Limb (tissue), 2 donors: ENCODE results near the gene ASPG.
A peak's percentile ranks its signal among the peaks of the same experiment; 100 is the strongest.

Experiments
- DNase-seq, 2 donors: peaks; one replicate each; pipeline ENCODE4 v3.0.0-alpha.2; 2016; ENCODE audit errors: extremely low spot score in 2 of 2

ASPG gene

GRCh38 chr14:104085032-104085888 is at the start of gene ASPG:
Gene ASPG (plus strand): TSS chr14:104085700. CDS start chr14:104085771, 71 bp downstream.
- DNase-seq = peak in 1 of 2 donors; percentile 29

GRCh38 chr14:104036212-104036611 is 49.3 kb upstream of the ASPG start:
- DNase-seq = no peak

- no peak for DNase-seq
These were observed 48.4 kb upstream of the ASPG start for GRCh38 chr14:104037074-104037473.

GRCh38 chr14:104037903-104038302 is 47.6 kb upstream of the ASPG start:
- no peak for DNase-seq

DNA sequence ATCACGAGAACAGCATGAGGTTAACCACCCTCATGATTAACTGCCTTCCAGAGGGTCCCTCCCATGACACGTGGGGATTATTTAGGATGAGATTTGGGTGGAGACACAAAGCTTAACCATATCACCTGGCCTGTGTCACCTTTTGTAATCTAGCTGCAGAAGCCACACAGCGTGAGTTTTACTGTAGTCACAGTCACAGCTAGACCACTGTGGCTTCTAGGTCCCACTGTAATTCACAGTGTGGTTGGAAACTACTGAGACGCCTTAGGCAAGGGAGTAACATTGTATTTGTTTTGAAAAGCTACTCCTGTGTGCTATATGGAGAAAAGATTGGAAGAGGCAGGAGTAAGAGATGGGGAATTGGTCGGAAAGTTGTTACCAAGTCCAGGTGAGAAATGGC is 46.3 kb upstream of the ASPG start:
- DNase-seq = no peak

- DNase-seq = no peak
These were observed 45.0 kb upstream of the ASPG start for GRCh38 chr14:104040539-104040938.

DNA sequence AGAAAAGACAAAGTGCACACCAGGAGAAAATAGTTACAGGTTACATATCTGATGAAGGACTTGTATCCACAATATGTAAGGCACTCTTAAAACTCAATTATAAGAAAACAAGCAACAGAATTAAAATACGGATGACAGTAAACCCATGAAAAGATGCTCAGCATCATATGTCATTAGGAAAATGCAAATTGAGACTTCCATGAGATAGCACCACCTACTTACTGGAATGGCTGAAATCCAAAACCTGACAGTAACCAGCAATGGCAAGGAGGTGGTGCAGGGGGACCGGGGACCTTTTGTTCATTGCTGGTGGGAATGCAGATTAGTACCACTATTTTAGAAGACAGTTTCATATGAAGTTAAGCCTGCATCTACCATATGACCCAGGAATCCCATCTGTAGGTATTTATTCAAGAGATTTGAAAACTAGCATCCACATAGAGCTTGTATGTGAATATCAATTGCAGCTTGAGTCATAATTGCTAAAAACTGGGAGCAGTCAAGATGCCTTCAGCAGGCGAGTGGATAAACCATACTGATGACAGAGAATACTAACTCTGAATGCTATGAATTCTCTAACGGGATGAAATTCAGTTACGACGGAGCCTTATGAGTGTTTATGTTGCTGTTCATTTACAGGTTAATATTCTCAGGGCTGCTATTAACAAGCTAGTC is 43.9 kb upstream of the ASPG start:
- DNase-seq = no peak

- no peak for DNase-seq
These were observed 41.5 kb upstream of the ASPG start for GRCh38 chr14:104044016-104044415.

DNA sequence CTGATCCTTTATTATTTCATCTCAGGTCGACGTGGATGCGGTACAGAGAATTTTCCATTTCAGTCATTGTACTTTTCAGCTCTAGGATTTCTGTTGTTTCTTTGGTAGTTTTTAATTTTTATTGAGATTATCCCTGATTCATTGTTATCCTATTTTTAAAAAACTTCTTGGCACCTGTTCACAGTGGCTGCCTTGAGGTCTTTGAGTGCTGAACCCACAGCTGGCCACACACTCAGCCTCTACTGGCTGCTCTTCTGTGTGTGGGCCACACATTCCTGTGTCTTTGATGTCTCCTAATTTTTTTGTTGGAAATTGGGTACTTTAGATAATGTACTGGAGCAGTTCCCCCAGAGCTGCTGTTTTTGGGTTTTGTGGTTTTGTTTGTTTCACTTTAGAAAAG is 37.7 kb upstream of the ASPG start:
- DNase-seq = no peak

DNA sequence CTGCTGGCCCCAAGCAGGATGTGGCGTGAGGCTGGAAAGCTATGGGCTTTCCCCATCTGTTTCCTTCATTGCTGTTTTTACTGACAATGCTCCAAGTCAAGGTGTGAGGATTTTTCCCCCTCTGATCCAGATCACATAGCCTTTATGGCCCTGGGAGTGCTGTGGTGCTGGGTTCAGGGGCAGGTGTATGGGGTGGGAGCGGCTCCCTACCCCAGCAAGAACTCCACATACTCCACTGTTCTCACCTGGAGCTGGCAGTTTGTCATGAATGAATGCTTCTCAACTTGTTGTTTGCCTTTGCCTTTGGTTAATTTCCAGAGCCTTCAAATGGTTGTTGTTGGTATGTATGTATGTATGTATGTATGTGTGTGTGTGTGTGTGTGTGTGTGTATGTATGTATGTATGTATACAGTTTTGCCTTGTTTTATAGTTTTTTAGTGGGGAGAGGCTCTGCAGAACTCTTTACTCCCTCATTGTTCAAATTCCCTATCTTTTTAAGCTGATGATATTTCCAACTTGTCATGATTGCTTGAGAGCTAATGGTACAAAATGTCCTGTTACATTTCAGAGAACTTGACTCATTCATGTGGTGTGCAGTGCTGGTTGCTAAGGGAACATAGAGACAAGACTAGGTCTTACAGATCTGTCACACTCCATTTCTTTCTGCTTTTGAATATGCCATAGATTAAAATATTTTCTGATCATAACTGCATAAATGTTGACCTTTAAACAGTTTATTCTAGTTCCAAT is 36.6 kb upstream of the ASPG start:
- DNase-seq = no peak

DNA sequence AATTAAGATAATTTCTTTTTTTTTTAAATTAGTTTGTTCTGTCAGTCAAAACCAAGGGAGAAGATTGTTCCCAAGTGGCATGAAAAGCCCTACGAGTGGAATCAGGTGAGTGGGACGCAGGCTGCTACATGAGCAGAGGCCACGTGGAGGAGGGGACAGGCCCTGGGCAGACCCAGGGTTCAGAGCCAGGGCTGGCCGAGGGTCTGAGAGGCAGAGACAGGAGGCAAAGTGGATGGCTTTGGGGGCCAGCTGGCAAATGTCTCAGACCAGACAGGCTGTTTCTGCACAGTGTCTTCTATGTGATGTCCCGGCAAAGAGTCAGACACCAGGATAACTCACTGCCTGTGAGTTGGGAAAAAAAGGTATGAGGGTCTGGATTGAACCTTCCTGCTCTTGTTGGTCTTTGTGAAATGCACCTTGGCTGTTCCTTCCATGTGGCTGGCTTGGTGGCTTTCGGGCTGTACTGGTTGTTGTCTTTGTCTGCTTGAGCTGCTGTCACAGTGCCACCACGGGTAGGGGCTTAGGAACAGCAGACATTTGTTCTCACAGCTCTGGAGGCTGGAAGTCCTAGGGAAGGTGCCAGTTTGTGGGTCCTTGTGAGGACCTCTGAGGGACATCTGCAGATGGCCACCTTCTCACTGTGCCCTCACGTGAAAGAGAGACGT is 35.8 kb upstream of the ASPG start:
- DNase-seq = no peak

GRCh38 chr14:104051092-104051813 is 34.2 kb upstream of the ASPG start:
- DNase-seq = no peak

GRCh38 chr14:104054222-104054905 is 31.1 kb upstream of the ASPG start:
- no peak for DNase-seq

DNA sequence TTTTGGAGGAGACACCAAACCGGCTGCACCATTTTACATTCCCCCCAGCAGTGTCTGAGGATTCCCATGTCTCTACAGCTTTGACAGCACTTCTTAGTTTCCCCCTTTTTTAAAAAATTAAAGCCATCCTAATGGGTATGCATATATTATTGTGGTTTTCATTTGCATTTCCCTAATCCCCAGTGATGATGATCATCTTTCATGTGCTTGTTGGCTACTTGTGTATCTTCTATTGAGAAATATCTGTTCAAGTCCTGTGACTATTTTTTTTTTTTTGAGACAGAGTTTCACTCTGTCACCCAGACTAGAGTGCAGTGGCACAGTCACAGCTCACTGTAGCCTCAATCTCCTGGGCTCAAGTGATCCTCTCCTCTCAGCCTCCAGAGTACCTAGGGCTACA is 23.2 kb upstream of the ASPG start:
- DNase-seq = no peak

- no peak for DNase-seq
These were observed 21.5 kb upstream of the ASPG start for GRCh38 chr14:104064003-104064402.

DNA sequence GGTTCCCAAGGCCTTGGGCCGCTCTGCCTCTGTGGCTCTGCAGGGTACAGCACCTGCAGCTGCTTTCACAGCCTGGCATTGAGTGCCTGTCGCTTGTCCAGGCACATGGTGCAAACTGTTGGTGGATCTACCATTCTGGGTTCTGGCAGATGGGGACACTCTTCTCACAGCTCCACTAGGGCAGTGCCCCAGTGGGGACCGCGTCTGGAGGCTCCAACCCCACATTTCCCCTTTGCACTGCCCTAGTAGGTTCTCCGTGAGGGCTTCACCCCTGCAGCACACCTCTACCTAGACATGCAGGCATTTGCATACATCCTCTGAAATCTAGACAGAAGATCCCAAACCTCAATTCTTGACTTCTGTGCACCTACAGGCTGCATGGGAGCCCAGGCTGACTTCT is 19.2 kb upstream of the ASPG start:
- DNase-seq = no peak

GRCh38 chr14:104066719-104067295 is 18.7 kb upstream of the ASPG start:
- no peak for DNase-seq

GRCh38 chr14:104069541-104069940 is 16.0 kb upstream of the ASPG start:
- DNase-seq = no peak

DNA sequence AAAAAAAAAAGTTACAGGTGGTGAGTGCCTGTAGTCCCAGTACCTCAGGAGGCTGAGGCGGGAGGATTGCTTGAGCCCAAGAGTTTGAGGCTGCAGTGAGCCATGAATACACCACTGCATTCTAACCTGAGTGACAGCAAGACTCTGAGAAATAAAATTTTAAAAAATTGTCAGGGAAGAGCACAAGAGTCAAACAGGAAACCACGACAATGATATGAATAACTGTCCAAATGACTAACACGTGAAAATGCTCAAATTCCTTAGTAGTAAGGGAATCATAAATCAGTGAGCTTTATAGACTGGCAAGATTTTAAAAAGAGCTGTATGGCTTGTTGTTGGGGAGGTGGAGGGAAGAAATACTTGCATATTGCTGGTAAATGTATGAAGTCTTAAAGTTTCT is 12.9 kb upstream of the ASPG start:
- DNase-seq = no peak

- no peak for DNase-seq
These were observed 11.7 kb upstream of the ASPG start for GRCh38 chr14:104073764-104074163.
